SK-N-SH (cell line): ENCODE data around the gene COL25A1. TPM values are rescaled to one million over a fixed set of nuclear protein-coding genes. Genes with fewer than 3 reads are reported as not detected.

Source experiments
- CTCF ChIA-PET: fragments of 300-600, 350-600 bp; formaldehyde crosslinking; extraction: SDS; loops from one replicate; lab custom pipeline; 2021; lab: Yijun Ruan, JAX
- POLR2A ChIA-PET: fragments of 350-600 bp; sonication (Branson Sonifier 250); formaldehyde crosslinking; extraction: SDS; loops from one replicate; lab custom pipeline; 2020; ENCODE audit warnings: antibody characterized with exemption, inconsistent platforms; lab: Yijun Ruan, JAX
- DNase-seq: peaks from one replicate; pipeline ENCODE4 v3.0.0; 2012
- H2AFZ ChIP-seq: fragments of 200-600 bp; sonication (generic); 2 replicates; pipeline ENCODE4 v1.8.1; 2016; ENCODE audit warnings: antibody characterized with exemption, mild to moderate bottlenecking, low read depth
- H3F3A ChIP-seq: fragments of 200-600 bp; sonication (generic); replicated peaks from 2 replicates; pipeline ENCODE3; 2016; ENCODE audit warnings: antibody characterized with exemption, mild to moderate bottlenecking; ENCODE audit not compliant: insufficient read depth
- H3K27ac ChIP-seq, 2 experiments: fragments of 200-500 bp in 1 of 2; fragments of 200-600 bp in 1 of 2; sonication (Bioruptor generic) in 1 of 2; sonication (generic), shearing (Covaris generic) in 1 of 2; 2 replicates each; pipeline versions ENCODE4 v1.5.1 to v1.6.1; 2014 to 2016; ENCODE audit warnings: low read depth in 2 of 2, inconsistent platforms in 1 of 2, low read length in 1 of 2, mild to moderate bottlenecking in 1 of 2, mixed read lengths in 1 of 2
- H3K27me3 ChIP-seq: fragments of 200-600 bp; sonication (generic), shearing (Covaris generic); 2 replicates; pipeline ENCODE4 v1.6.1; 2016; ENCODE audit warnings: mixed run types; ENCODE audit not compliant: insufficient read depth
- H3K36me3 ChIP-seq, 2 experiments: fragments of 200-500 bp in 1 of 2; fragments of 200-600 bp in 1 of 2; sonication (Bioruptor generic) in 1 of 2; sonication (generic) in 1 of 2; replicated peaks in 1 of 2; 2 replicates each; pipeline versions ENCODE3 to v1.5.1; 2014 to 2016; ENCODE audit warnings: low read length in 1 of 2, mild to moderate bottlenecking in 1 of 2; ENCODE audit not compliant: insufficient read depth in 2 of 2, control insufficient read depth in 1 of 2
- H3K4me1 ChIP-seq, 2 experiments: fragments of 200-500 bp in 1 of 2; fragments of 200-600 bp in 1 of 2; sonication (Bioruptor generic) in 1 of 2; sonication (generic), shearing (Covaris generic) in 1 of 2; 2 replicates each; pipeline versions ENCODE4 v1.5.1 to v1.6.1; 2014 to 2016; ENCODE audit warnings: low read depth in 1 of 2, low read length in 1 of 2, mixed run types in 1 of 2; ENCODE audit not compliant: insufficient read depth in 2 of 2, control insufficient read depth in 1 of 2
- H3K4me2 ChIP-seq: fragments of 200-600 bp; sonication (generic), shearing (Covaris generic); 2 replicates; pipeline ENCODE4 v1.6.1; 2017; ENCODE audit warnings: mixed run types
- H3K4me3 ChIP-seq, 2 experiments: fragments of 200-500 bp in 1 of 2; fragments of 200-600 bp in 1 of 2; sonication (Bioruptor generic) in 1 of 2; sonication (generic), shearing (Covaris generic) in 1 of 2; 2 replicates each; pipeline versions ENCODE4 v1.5.1 to v1.8.1; 2014 to 2016; ENCODE audit warnings: low read depth in 2 of 2, inconsistent platforms in 1 of 2, low read length in 1 of 2, mild to moderate bottlenecking in 1 of 2, mixed read lengths in 1 of 2, moderate library complexity in 1 of 2
- H3K79me2 ChIP-seq: fragments of 200-600 bp; sonication (generic); 2 replicates; pipeline ENCODE4 v1.8.1; 2017; ENCODE audit warnings: mild to moderate bottlenecking; ENCODE audit not compliant: insufficient read depth
- H3K9ac ChIP-seq: fragments of 200-600 bp; sonication (generic); 2 replicates; pipeline ENCODE4 v1.6.1; 2017; ENCODE audit warnings: mixed run types
- H3K9me2 ChIP-seq: fragments of 200-600 bp; sonication (generic); 2 replicates; pipeline ENCODE4 v1.6.1; 2017; ENCODE audit warnings: mixed run types
- H3K9me3 ChIP-seq: fragments of 200-600 bp; sonication (generic); 2 replicates; pipeline ENCODE4 v1.6.1; 2017; ENCODE audit warnings: mixed run types, mild to moderate bottlenecking, moderate library complexity
- H4K20me1 ChIP-seq: fragments of 200-600 bp; sonication (generic); 2 replicates; pipeline ENCODE4 v1.6.1; 2017; ENCODE audit warnings: mild to moderate bottlenecking, mixed run types; ENCODE audit not compliant: insufficient read depth
- CHD2 ChIP-seq: fragments of 150-350 bp; IDR thresholded peaks from 2 replicates; pipeline ENCODE4 v1.6.1; 2018; ENCODE audit warnings: low read length; ENCODE audit not compliant: partially characterized antibody
- ELF1 ChIP-seq: IDR thresholded peaks from 2 replicates; pipeline ENCODE4 v1.4.0; 2012
- EZH2phosphoT487 ChIP-seq: fragments of 200-600 bp; sonication (generic); IDR thresholded peaks from 2 replicates; pipeline ENCODE4 v1.6.1; 2017; ENCODE audit warnings: low read depth, mixed run types, mild to moderate bottlenecking, antibody characterized with exemption, moderate library complexity, borderline replicate concordance
- FOSL2 ChIP-seq: IDR thresholded peaks from 2 replicates; pipeline ENCODE4 v1.4.0; 2012; ENCODE audit warnings: low read depth, mild to moderate bottlenecking, moderate library complexity, borderline replicate concordance
- FOXJ3 ChIP-seq: sonication (generic); formaldehyde crosslinking; IDR thresholded peaks from 2 replicates; pipeline ENCODE4 v1.5.1; 2020; ENCODE audit warnings: mild to moderate bottlenecking, missing genetic modification reagents
- FOXM1 ChIP-seq: IDR thresholded peaks from 2 replicates; pipeline ENCODE4 v1.4.0; 2012; ENCODE audit warnings: low read depth, mild to moderate bottlenecking
- GABPA ChIP-seq: IDR thresholded peaks from 2 replicates; pipeline ENCODE4 v1.4.0; 2012; ENCODE audit warnings: low read depth, mild to moderate bottlenecking
- GATA2 ChIP-seq: sonication (generic); formaldehyde crosslinking; IDR thresholded peaks from 2 replicates; pipeline ENCODE4 v1.5.0; 2020; ENCODE audit warnings: mild to moderate bottlenecking, missing genetic modification reagents
- MEF2A ChIP-seq: IDR thresholded peaks from 2 replicates; pipeline ENCODE4 v1.4.0; 2012; ENCODE audit warnings: low read depth, borderline replicate concordance
- NFIC ChIP-seq: IDR thresholded peaks from 2 replicates; pipeline ENCODE4 v1.4.0; 2012; ENCODE audit warnings: borderline replicate concordance
- NRF1 ChIP-seq: IDR thresholded peaks from 2 replicates; pipeline ENCODE4 v1.6.1; 2012; ENCODE audit warnings: low read depth, mild to moderate bottlenecking, low read length
- POLR2AphosphoS5 ChIP-seq: IDR thresholded peaks from 2 replicates; pipeline ENCODE4 v1.6.1; 2012; ENCODE audit warnings: low read depth, low read length
- RAD21 ChIP-seq: IDR thresholded peaks from 2 replicates; pipeline ENCODE4 v1.6.1; 2012; ENCODE audit warnings: mild to moderate bottlenecking, low read length
- RFX5 ChIP-seq: IDR thresholded peaks from 2 replicates; pipeline ENCODE4 v1.6.1; 2012; ENCODE audit warnings: mild to moderate bottlenecking, improper control_type of control experiment, low read length
- RXRA ChIP-seq: IDR thresholded peaks from 2 replicates; pipeline ENCODE4 v1.4.0; 2012; ENCODE audit warnings: low read depth, mild to moderate bottlenecking, borderline replicate concordance
- SIN3A ChIP-seq: IDR thresholded peaks from 2 replicates; pipeline ENCODE4 v1.6.1; 2012; ENCODE audit warnings: low read depth, mild to moderate bottlenecking, low read length, moderate library complexity, borderline replicate concordance
- SMC3 ChIP-seq: IDR thresholded peaks from 2 replicates; pipeline ENCODE4 v1.6.1; 2012; ENCODE audit warnings: low read depth, low read length, improper control_type of control experiment
- TEAD4 ChIP-seq: IDR thresholded peaks from 2 replicates; pipeline ENCODE4 v1.4.0; 2012; ENCODE audit warnings: mild to moderate bottlenecking, borderline replicate concordance; ENCODE audit not compliant: insufficient read depth
- WGBS: methylation state at CpG from one replicate; pipeline ENCODE4 v1.1.6; 2017; ENCODE audit warnings: low lambda C conversion rate; 5-methylcytosine and 5-hydroxymethylcytosine counted together
- polyA plus RNA-seq, 3 experiments: library from polyadenylated mRNA; depleted of rRNA; stranded (reverse); fragments of >200 nt; gene quantifications; 2 replicates each; pipeline ENCODE4 v1.2.3, GENCODE V29; 2012
- TF ChIP-seq, protein P1 (sequence below): IDR thresholded peaks from 2 replicates; pipeline ENCODE4; 2012
- TF ChIP-seq, protein P2 (sequence below): fragments of 200-600 bp; sonication (generic); IDR thresholded peaks from 2 replicates; pipeline ENCODE4 v1.6.1; 2017; ENCODE audit warnings: antibody characterized with exemption, mild to moderate bottlenecking, moderate library complexity
- TF ChIP-seq, protein P3 (sequence below): fragments of 150-350 bp; IDR thresholded peaks from 2 replicates; pipeline ENCODE4 v1.6.1; 2016; ENCODE audit warnings: mild to moderate bottlenecking, low read depth, low read length
- TF ChIP-seq, protein P4 (sequence below): fragments of 150-350 bp; IDR thresholded peaks from 2 replicates; pipeline ENCODE4 v1.6.1; 2017; ENCODE audit warnings: antibody characterized with exemption, low read length, low read depth, borderline replicate concordance

COL25A1 gene
- polyA plus RNA-seq, 1 of the 3 experiments (the other 2 are of a cell fraction), result not detected

DNA sequence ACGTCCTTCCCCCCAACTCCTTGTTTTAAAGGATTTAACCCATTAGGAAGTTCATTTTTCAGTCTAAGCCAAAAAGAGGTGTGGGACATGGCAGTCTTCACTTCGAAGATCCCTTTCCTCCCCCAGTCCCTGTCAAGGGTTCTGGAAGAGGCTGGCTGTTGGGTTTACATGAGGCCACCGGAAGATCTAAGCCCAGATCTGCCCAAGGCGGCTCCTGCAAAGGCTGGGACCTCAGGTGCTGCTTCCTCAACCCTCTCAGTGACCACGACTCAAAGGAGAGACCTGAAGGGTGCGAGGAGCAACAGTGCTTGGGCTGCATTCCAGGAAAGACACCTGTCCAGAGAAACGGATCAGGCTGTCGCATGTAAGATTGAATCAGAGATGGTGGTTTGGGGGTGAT lies 516.1 kb downstream of the COL25A1 start (continued):
- TF ChIP-seq, protein P1, sequence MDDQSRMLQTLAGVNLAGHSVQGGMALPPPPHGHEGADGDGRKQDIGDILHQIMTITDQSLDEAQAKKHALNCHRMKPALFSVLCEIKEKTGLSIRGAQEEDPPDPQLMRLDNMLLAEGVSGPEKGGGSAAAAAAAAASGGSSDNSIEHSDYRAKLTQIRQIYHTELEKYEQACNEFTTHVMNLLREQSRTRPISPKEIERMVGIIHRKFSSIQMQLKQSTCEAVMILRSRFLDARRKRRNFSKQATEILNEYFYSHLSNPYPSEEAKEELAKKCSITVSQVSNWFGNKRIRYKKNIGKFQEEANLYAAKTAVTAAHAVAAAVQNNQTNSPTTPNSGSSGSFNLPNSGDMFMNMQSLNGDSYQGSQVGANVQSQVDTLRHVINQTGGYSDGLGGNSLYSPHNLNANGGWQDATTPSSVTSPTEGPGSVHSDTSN, result no peak
- TF ChIP-seq NFIC, result no peak
- no peak for TF ChIP-seq CHD2
- no peak for TF ChIP-seq ELF1
- TF ChIP-seq FOXJ3, result no peak
- no peak for TF ChIP-seq RFX5
- TF ChIP-seq, protein P2, sequence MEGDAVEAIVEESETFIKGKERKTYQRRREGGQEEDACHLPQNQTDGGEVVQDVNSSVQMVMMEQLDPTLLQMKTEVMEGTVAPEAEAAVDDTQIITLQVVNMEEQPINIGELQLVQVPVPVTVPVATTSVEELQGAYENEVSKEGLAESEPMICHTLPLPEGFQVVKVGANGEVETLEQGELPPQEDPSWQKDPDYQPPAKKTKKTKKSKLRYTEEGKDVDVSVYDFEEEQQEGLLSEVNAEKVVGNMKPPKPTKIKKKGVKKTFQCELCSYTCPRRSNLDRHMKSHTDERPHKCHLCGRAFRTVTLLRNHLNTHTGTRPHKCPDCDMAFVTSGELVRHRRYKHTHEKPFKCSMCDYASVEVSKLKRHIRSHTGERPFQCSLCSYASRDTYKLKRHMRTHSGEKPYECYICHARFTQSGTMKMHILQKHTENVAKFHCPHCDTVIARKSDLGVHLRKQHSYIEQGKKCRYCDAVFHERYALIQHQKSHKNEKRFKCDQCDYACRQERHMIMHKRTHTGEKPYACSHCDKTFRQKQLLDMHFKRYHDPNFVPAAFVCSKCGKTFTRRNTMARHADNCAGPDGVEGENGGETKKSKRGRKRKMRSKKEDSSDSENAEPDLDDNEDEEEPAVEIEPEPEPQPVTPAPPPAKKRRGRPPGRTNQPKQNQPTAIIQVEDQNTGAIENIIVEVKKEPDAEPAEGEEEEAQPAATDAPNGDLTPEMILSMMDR, result no peak
- no peak for TF ChIP-seq FOXM1

DNA sequence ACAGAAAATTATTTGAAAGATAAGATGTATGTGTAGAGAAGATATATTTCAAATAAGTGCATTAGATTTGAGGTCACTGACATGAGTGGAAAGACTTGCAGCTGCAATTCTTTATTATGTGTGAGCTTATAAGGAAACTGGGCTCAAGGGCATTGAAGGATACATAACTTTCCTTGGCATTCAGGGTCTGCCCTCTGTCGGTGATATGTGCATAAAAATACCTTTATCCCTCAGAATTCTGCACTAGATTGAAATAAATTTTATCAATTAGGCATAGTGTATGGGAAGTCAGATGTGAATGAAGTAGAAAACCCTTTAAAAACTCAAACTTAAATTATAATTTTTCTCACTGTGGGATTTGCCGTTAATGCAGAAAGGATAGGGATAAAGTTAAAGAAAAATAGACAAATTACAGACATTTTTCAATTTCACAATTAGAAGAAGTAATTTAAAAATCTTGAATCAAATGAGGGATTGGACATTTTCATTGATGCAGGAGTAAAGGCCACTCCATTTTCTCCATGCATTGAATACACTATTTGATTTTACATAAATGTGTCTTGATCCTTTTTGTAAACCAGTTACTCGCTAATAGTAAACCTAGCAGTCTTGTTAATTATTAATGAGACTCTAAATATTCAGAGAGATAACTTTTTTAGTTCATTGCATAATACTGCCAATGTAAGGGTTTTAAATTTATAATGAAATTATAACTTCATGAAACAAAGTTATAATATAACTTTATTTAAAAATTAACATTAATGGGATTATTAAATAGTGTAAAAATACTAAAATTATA lies 518.6 kb downstream of the COL25A1 start:
- POLR2A ChIA-PET, result no interaction called here
- TF ChIP-seq MEF2A (no peak), GABPA (no peak), TEAD4 (no peak), RAD21 (peak; percentile 40), FOSL2 (no peak), SMC3 (peak; percentile 10; the same call in 1 of the 2 replicates), POLR2AphosphoS5 (no peak), ELF1 (no peak), NRF1 (no peak), RXRA (no peak), GATA2 (no peak), SIN3A (no peak), EZH2phosphoT487 (no peak)
- TF ChIP-seq, protein P2, result peak; percentile 46
- TF ChIP-seq, protein P3, sequence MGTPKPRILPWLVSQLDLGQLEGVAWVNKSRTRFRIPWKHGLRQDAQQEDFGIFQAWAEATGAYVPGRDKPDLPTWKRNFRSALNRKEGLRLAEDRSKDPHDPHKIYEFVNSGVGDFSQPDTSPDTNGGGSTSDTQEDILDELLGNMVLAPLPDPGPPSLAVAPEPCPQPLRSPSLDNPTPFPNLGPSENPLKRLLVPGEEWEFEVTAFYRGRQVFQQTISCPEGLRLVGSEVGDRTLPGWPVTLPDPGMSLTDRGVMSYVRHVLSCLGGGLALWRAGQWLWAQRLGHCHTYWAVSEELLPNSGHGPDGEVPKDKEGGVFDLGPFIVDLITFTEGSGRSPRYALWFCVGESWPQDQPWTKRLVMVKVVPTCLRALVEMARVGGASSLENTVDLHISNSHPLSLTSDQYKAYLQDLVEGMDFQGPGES, result no peak
- TF ChIP-seq, protein P4, sequence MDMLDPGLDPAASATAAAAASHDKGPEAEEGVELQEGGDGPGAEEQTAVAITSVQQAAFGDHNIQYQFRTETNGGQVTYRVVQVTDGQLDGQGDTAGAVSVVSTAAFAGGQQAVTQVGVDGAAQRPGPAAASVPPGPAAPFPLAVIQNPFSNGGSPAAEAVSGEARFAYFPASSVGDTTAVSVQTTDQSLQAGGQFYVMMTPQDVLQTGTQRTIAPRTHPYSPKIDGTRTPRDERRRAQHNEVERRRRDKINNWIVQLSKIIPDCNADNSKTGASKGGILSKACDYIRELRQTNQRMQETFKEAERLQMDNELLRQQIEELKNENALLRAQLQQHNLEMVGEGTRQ, result no peak

More for the DNA sequence above, 518.6 kb downstream of the COL25A1 start:
- H3K9ac ChIP-seq, result no peak overlapping the region
- H3K27me3 ChIP-seq, result peaks cover 7% of the 10 kb centered on the region; the same call in 1 of the 2 replicates
- H3K79me2 ChIP-seq, result no peaks in the 10 kb centered on the region
- H3K4me3 ChIP-seq, result no peak overlapping the region
- H3K9me3 ChIP-seq, result no peaks in the 10 kb centered on the region
- WGBS, result 31% methylated on average over 3 of the region's 3 CpGs
- H3K9me2 ChIP-seq, result no peaks in the 10 kb centered on the region
- H3K4me1 ChIP-seq, result no peaks in the 10 kb centered on the region
- H4K20me1 ChIP-seq, result no peaks in the 10 kb centered on the region
- H3K27ac ChIP-seq, result no peak overlapping the region
- no peaks in the 10 kb centered on the region for H3K36me3 ChIP-seq
- H3K4me2 ChIP-seq, result no peak overlapping the region
- CTCF ChIA-PET, result no interaction called here
- H3F3A ChIP-seq, result no peaks in the 10 kb centered on the region
- H2AFZ ChIP-seq, result no peak overlapping the region
- DNase-seq, result no peak
